SK-N-SH (cell line): ENCODE results near the gene NR2C2. TPM values are rescaled to one million over a fixed set of nuclear protein-coding genes. Genes with fewer than 3 reads are reported as not detected.
A peak's percentile ranks its signal among the peaks of the same experiment; 100 is the strongest.

Experiments used
- CTCF ChIA-PET: fragments of 300-600, 350-600 bp; formaldehyde crosslinking; extraction: SDS; loops from one replicate; lab custom pipeline; 2021; lab: Yijun Ruan, JAX
- POLR2A ChIA-PET: fragments of 350-600 bp; sonication (Branson Sonifier 250); formaldehyde crosslinking; extraction: SDS; loops from one replicate; lab custom pipeline; 2020; ENCODE audit warnings: antibody characterized with exemption, inconsistent platforms; lab: Yijun Ruan, JAX
- DNase-seq: peaks from one replicate; pipeline ENCODE4 v3.0.0; 2012
- H2AFZ ChIP-seq: fragments of 200-600 bp; sonication (generic); 2 replicates; pipeline ENCODE4 v1.8.1; 2016; ENCODE audit warnings: antibody characterized with exemption, mild to moderate bottlenecking, low read depth
- H3F3A ChIP-seq: fragments of 200-600 bp; sonication (generic); replicated peaks from 2 replicates; pipeline ENCODE3; 2016; ENCODE audit warnings: antibody characterized with exemption, mild to moderate bottlenecking; ENCODE audit not compliant: insufficient read depth
- H3K27ac ChIP-seq, 2 experiments: fragments of 200-500 bp in 1 of 2; fragments of 200-600 bp in 1 of 2; sonication (Bioruptor generic) in 1 of 2; sonication (generic), shearing (Covaris generic) in 1 of 2; 2 replicates each; pipeline versions ENCODE4 v1.5.1 to v1.6.1; 2014 to 2016; ENCODE audit warnings: low read depth in 2 of 2, inconsistent platforms in 1 of 2, low read length in 1 of 2, mild to moderate bottlenecking in 1 of 2, mixed read lengths in 1 of 2
- H3K27me3 ChIP-seq: fragments of 200-600 bp; sonication (generic), shearing (Covaris generic); 2 replicates; pipeline ENCODE4 v1.6.1; 2016; ENCODE audit warnings: mixed run types; ENCODE audit not compliant: insufficient read depth
- H3K36me3 ChIP-seq, 2 experiments: fragments of 200-500 bp in 1 of 2; fragments of 200-600 bp in 1 of 2; sonication (Bioruptor generic) in 1 of 2; sonication (generic) in 1 of 2; replicated peaks in 1 of 2; 2 replicates each; pipeline versions ENCODE3 to v1.5.1; 2014 to 2016; ENCODE audit warnings: low read length in 1 of 2, mild to moderate bottlenecking in 1 of 2; ENCODE audit not compliant: insufficient read depth in 2 of 2, control insufficient read depth in 1 of 2
- H3K4me1 ChIP-seq, 2 experiments: fragments of 200-500 bp in 1 of 2; fragments of 200-600 bp in 1 of 2; sonication (Bioruptor generic) in 1 of 2; sonication (generic), shearing (Covaris generic) in 1 of 2; 2 replicates each; pipeline versions ENCODE4 v1.5.1 to v1.6.1; 2014 to 2016; ENCODE audit warnings: low read depth in 1 of 2, low read length in 1 of 2, mixed run types in 1 of 2; ENCODE audit not compliant: insufficient read depth in 2 of 2, control insufficient read depth in 1 of 2
- H3K4me2 ChIP-seq: fragments of 200-600 bp; sonication (generic), shearing (Covaris generic); 2 replicates; pipeline ENCODE4 v1.6.1; 2017; ENCODE audit warnings: mixed run types
- H3K4me3 ChIP-seq, 2 experiments: fragments of 200-500 bp in 1 of 2; fragments of 200-600 bp in 1 of 2; sonication (Bioruptor generic) in 1 of 2; sonication (generic), shearing (Covaris generic) in 1 of 2; 2 replicates each; pipeline versions ENCODE4 v1.5.1 to v1.8.1; 2014 to 2016; ENCODE audit warnings: low read depth in 2 of 2, inconsistent platforms in 1 of 2, low read length in 1 of 2, mild to moderate bottlenecking in 1 of 2, mixed read lengths in 1 of 2, moderate library complexity in 1 of 2
- H3K79me2 ChIP-seq: fragments of 200-600 bp; sonication (generic); 2 replicates; pipeline ENCODE4 v1.8.1; 2017; ENCODE audit warnings: mild to moderate bottlenecking; ENCODE audit not compliant: insufficient read depth
- H3K9ac ChIP-seq: fragments of 200-600 bp; sonication (generic); 2 replicates; pipeline ENCODE4 v1.6.1; 2017; ENCODE audit warnings: mixed run types
- H3K9me2 ChIP-seq: fragments of 200-600 bp; sonication (generic); 2 replicates; pipeline ENCODE4 v1.6.1; 2017; ENCODE audit warnings: mixed run types
- H3K9me3 ChIP-seq: fragments of 200-600 bp; sonication (generic); 2 replicates; pipeline ENCODE4 v1.6.1; 2017; ENCODE audit warnings: mixed run types, mild to moderate bottlenecking, moderate library complexity
- H4K20me1 ChIP-seq: fragments of 200-600 bp; sonication (generic); 2 replicates; pipeline ENCODE4 v1.6.1; 2017; ENCODE audit warnings: mild to moderate bottlenecking, mixed run types; ENCODE audit not compliant: insufficient read depth
- EZH2phosphoT487 ChIP-seq: fragments of 200-600 bp; sonication (generic); IDR thresholded peaks from 2 replicates; pipeline ENCODE4 v1.6.1; 2017; ENCODE audit warnings: low read depth, mixed run types, mild to moderate bottlenecking, antibody characterized with exemption, moderate library complexity, borderline replicate concordance
- FOSL2 ChIP-seq: IDR thresholded peaks from 2 replicates; pipeline ENCODE4 v1.4.0; 2012; ENCODE audit warnings: low read depth, mild to moderate bottlenecking, moderate library complexity, borderline replicate concordance
- FOXJ3 ChIP-seq: sonication (generic); formaldehyde crosslinking; IDR thresholded peaks from 2 replicates; pipeline ENCODE4 v1.5.1; 2020; ENCODE audit warnings: mild to moderate bottlenecking, missing genetic modification reagents
- MXI1 ChIP-seq: IDR thresholded peaks from 2 replicates; pipeline ENCODE4 v1.6.1; 2012; ENCODE audit warnings: mild to moderate bottlenecking, low read depth, low read length, improper control_type of control experiment
- NFIC ChIP-seq: IDR thresholded peaks from 2 replicates; pipeline ENCODE4 v1.4.0; 2012; ENCODE audit warnings: borderline replicate concordance
- RCOR1 ChIP-seq: fragments of 150-350 bp; IDR thresholded peaks from 2 replicates; pipeline ENCODE4 v1.6.1; 2017; ENCODE audit warnings: antibody characterized with exemption, low read length
- TCF12 ChIP-seq: IDR thresholded peaks from 2 replicates; pipeline ENCODE4 v1.4.0; 2012
- USF1 ChIP-seq: IDR thresholded peaks from 2 replicates; pipeline ENCODE4 v1.4.0; 2012; ENCODE audit warnings: low read depth, borderline replicate concordance
- YY1 ChIP-seq: IDR thresholded peaks from 2 replicates; pipeline ENCODE4 v1.4.0; 2012; ENCODE audit warnings: low read depth, mild to moderate bottlenecking
- WGBS: methylation state at CpG from one replicate; pipeline ENCODE4 v1.1.6; 2017; ENCODE audit warnings: low lambda C conversion rate; 5-methylcytosine and 5-hydroxymethylcytosine counted together
- polyA plus RNA-seq, 3 experiments: library from polyadenylated mRNA; depleted of rRNA; stranded (reverse); fragments of >200 nt; gene quantifications; 2 replicates each; pipeline ENCODE4 v1.2.3, GENCODE V29; 2012

The NR2C2 gene
- polyA plus RNA-seq, 1 of the 3 experiments (the other 2 are of a cell fraction): 13.1 TPM

GRCh38 chr3:14989943-14990779, 42.8 kb downstream of the NR2C2 start:
- peak overlapping the region; percentile 31 to 89; a peak in 3 of 4 replicates for H3K27ac ChIP-seq
- WGBS: 37% methylated on average over 3 of the region's 3 CpGs
- CTCF ChIA-PET: interaction anchor here (1.8 kb wide), 1 partner anchor 33 kb away, joined by 6 read pairs; no protein-coding TSS in a partner anchor
- H3K4me3 ChIP-seq: no peak overlapping the region
- peaks cover 7% of the 10 kb centered on the region for H3F3A ChIP-seq
- H3K4me2 ChIP-seq: peak overlapping the region; percentile 41; the same call in 1 of the 2 replicates
- no peaks in the 10 kb centered on the region for H3K9me3 ChIP-seq
- no peaks in the 10 kb centered on the region for H3K9me2 ChIP-seq
- H3K79me2 ChIP-seq: peaks cover 91% of the 10 kb centered on the region
- no peak for TF ChIP-seq YY1
- no peak overlapping the region for H2AFZ ChIP-seq
- H3K4me1 ChIP-seq: peaks cover 11 to 29% of the 10 kb centered on the region in 2 experiments; a peak in 3 of 4 replicates
- POLR2A ChIA-PET: no interaction called here
- peaks cover 0 to 6% of the 10 kb centered on the region in 2 experiments for H3K36me3 ChIP-seq
- peak; percentile 36 for DNase-seq
- H4K20me1 ChIP-seq: peaks cover 54% of the 10 kb centered on the region
- no peaks in the 10 kb centered on the region for H3K27me3 ChIP-seq
- no peak overlapping the region for H3K9ac ChIP-seq

- peak overlapping the region; percentile 41; the same call in 1 of the 2 replicates for H3K4me2 ChIP-seq
- H3K27me3 ChIP-seq: no peaks in the 10 kb centered on the region
- H3K36me3 ChIP-seq: peaks cover 0 to under 1% of the 10 kb centered on the region in 2 experiments
- TF ChIP-seq MXI1 (no peak), FOXJ3 (CRISPR knock-in tag) (no peak), RCOR1 (no peak), YY1 (no peak), FOSL2 (no peak), USF1 (no peak), TCF12 (no peak), NFIC (no peak), EZH2phosphoT487 (no peak)
- H3K27ac ChIP-seq: peak overlapping the region in 1 of 2 experiments; percentile 89; a peak in 2 of 4 replicates
- H3K9me3 ChIP-seq: no peaks in the 10 kb centered on the region
- H3K9me2 ChIP-seq: no peaks in the 10 kb centered on the region
- 96% methylated on average over 2 of the region's 2 CpGs for WGBS
- peaks cover 7% of the 10 kb centered on the region for H3F3A ChIP-seq
- ChIA-PET POLR2A (no interaction called here), CTCF (interaction anchor here (1.0 to 1.8 kb wide), 2 partner anchors 31 to 33 kb away, joined by 4 to 6 read pairs; no protein-coding TSS in a partner anchor)
- no peak overlapping the region for H2AFZ ChIP-seq
- H4K20me1 ChIP-seq: peaks cover 54% of the 10 kb centered on the region
- H3K4me1 ChIP-seq: peaks cover 11 to 29% of the 10 kb centered on the region in 2 experiments; a peak in 3 of 4 replicates
- H3K79me2 ChIP-seq: peaks cover 91% of the 10 kb centered on the region
- no peak for DNase-seq
- no peak overlapping the region for H3K9ac ChIP-seq
- no peak overlapping the region for H3K4me3 ChIP-seq
Observed at GRCh38 chr3:14990780-14991148, 43.4 kb downstream of the NR2C2 start.
